GM18858 (cell line): ENCODE measurements around the gene SEC61A2.
A peak's percentile ranks its signal among the peaks of the same experiment; 100 is the strongest.

Experiments
- ATAC-seq: cut with Tn5 transposase; IDR thresholded peaks from one replicate; pipeline ENCODE4 v1.9.1; 2021; ENCODE audit not compliant: unreplicated experiment

The SEC61A2 gene

DNA sequence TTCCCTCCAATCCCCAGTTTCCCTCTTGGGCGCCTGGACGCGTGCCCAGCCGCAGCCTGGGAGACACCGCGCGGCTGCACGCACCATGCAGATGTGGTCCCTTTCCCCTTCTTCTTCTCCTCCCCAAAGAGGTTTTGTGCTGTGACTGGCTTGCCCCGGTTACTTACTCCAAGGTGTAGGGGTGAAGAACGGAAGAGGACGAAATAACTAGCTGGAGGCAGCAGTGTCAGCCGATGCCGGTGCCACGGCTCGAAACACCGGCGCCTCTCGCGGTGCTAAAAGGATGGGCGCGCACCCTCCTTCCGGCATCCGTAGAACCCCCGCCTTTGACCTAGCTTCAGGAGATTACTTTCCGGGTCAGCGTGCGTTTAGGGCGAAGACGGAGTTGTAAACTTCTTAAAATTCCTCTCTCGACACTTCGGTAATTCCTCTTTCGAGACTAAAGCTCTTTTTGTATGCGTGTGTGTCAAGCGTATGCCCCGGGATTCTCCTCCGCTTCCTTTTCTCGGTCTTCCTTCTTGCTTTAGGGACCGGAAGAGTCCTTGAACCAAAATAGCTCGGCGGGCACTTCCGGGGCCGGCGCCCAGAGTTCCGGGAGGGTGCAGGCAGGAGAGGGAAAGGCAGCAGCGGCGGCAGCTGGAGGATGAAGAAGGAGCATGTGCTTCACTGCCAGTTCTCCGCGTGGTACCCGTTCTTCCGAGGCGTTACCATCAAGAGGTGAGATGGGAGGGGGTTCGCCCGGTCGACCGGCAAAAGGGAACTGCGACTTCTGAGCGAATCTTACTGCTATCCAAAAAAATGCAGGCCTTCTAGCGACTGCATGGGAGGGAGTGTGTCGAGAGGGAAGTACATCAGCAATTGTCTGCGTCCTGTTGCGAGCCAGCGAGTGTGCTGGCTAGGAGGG, 66.4 kb downstream of the SEC61A2 start, which contains the start of the genes CDC123 and NUDT5:
CDC123 (plus strand) TSS at position 586 of the 904 bp plus-strand sequence; CDS start at position 644, 58 bp downstream.
NUDT5 (minus strand) TSS at position 289 of the 904 bp plus-strand sequence. CDS start 9,600 bp downstream, outside the sequence.
- ATAC-seq: peak; percentile 67

DNA sequence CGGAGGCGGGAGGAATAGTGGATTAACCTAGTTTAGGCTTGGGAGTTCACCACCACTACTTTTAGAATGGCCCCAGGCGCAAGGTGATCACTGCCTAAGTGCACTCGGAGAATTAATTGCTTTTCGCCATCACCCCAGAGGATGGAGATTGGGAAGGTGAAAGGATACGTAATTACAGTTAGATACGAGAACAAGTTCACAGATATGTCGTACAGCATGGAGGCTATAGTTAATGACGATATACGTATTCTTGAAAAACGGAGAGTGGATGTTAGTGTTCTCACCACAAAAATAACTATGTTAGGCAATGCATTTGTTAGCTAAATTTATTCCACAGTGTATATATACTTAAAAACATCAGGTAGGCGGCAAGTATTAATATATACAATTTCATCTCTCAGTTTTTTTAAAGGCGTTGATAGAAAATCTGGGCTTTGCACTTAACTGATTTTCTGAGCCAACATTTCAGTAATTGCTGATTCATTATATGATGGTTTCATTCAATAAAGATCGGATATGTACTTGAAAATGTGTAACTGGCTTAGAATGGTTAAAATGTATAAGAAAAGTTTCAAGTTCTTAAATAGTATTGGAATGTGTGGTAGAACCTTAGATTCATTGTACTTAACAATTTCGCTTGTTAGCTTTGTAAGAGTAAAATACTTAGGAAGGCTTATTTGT, 67.2 kb downstream of the SEC61A2 start:
- no peak for ATAC-seq

DNA sequence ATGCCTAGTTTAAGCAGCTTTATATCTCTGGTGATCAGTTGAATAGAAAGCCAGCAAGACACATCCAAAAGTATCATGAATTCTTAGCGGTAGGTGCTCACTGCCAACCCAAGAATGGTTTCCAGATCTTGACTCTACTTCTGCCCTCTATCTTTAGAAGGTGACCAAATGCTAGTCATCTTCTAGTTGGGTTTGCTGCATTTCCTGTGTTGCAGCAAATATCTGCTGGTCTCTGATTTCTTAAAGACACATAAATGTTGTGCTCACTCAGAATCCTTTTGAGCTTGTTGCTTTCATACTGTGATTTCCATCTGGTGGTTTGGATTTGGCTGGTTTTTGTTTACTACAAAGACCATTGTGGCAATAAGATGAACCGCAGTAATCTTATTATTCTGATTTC, 68.7 kb downstream of the SEC61A2 start:
- ATAC-seq: no peak

DNA sequence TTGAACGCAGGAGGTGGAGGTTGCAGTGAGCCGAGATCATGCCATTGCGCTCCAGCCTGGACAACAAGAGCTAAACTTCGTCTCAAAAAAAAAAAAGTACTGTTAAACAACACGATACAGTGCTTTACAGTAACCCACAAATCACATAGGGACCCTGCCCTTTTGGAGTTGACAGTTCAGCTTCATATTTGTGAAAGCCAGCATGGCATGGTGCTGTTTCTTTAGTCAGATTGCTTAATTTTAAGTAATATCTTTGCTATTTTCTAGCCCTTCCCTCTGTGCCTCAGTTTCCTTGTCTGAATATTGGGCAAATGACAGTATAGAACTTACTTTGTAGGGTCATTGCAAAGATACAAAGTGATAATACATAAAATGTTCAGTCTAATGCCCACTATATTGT, 71.4 kb downstream of the SEC61A2 start:
- ATAC-seq: no peak

DNA sequence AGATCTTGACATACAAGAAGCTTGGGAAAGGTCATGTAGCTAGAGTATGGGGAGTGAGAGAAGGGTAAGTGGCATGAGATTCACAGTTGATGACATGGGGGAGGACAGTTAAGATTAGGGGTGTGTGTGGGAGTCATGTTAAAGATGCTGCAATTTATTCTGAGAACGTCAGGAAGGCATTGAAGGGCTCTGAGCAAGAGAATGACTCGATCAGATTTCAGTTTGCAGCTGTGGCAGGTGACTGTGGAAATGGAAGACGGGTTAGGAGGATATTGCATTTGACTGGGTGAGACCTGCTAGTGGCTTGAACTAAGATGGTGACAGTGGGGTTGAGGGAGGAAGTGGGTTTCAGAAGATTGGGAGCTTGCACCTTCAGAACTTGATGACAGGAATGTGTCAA, 72.1 kb downstream of the SEC61A2 start:
- ATAC-seq: no peak

DNA sequence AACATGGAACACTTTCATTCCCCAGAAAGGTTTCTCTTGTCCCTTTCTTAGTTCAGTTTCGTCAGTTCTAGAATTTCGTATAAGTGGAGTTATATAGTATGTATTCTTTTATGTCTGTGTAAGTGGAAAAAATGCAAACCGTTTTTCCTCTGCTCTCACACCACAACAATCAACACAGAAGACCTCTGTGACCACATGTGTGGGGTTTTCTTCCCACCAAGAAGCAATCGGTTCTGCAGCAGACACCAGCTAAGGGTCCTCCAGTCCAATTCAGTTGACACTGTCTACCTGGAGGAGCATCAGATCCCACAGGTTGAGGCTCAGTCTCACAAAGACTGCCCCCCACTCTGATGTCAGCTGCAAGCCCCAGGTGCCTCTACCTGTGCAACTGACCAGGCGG, 72.7 kb downstream of the SEC61A2 start:
- ATAC-seq: no peak

DNA sequence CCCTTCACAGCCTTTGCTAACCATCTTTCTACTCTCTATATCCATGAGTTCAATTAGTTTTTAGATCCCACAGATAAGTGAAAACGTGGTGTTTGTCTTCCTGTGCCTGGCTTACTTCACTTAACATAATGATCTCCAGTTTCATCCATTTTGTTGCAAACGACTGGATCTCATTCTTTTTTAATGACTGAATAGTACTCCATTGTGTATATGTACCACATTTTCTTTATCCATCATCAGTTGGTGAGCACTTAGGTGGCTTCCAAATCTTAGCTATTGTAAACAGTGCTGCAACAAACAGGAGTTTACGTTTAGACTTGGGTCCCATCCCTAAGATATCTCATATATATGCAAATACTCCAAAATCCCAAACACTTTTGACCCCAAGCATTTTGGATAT, 75.6 kb downstream of the SEC61A2 start:
- ATAC-seq: no peak

DNA sequence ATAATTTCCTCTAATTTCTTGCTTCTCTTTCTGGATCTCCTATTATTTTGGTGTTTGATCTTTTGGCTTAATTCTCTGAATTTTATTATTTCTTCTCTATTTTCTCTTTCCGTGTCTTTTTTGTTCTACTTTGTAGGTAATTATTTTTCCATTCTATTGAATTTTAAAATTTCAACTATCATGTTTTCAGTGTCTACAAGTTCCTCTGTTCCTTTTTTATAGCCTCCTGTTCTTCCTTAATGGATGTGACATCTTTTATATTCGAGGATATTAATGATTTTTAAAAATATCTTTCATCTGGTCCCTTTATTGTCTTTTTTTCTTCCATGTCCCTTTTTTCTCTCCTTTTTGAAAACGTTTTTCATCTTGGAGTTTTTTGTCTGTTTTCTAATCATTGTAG, 77.6 kb downstream of the SEC61A2 start:
- no peak for ATAC-seq

DNA sequence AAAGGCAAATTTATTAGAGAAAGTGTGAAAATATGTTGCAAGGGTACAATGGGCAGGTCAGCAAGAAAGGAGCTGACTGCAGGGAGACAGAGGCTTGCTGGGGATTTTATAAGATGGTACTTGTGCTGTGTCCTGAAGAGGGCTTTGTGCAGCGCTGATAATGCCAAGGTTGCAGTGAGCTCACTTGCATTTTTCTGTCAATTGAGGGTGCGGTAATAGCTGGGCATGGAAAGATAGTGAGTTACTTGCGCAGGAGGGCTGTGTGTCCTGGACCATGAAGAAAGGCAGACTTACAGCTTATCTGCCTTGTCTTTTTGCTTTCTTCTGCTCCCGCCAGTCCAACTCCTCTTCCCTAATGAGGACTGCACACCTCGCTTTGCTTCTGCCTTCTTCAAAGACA, 79.0 kb downstream of the SEC61A2 start:
- no peak for ATAC-seq

DNA sequence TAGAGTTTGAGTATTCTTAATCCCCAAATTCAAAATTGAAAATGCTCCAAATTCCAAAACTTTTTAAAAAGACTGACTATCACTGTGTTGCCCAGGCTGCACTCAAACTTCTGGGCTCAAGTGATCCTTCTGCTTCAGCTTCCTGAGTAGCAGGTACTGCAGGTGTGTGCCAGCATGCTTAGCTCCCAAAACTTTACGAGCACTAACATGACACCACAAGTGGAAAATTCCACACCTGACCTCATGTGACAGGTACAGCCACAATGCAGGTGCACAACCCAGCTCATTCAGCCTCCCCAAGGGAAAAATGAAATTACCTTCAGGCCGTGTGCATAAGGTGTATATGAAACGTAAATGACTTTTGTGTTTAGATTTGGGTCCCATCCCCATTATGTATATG, 83.0 kb downstream of the SEC61A2 start:
- ATAC-seq: no peak

DNA sequence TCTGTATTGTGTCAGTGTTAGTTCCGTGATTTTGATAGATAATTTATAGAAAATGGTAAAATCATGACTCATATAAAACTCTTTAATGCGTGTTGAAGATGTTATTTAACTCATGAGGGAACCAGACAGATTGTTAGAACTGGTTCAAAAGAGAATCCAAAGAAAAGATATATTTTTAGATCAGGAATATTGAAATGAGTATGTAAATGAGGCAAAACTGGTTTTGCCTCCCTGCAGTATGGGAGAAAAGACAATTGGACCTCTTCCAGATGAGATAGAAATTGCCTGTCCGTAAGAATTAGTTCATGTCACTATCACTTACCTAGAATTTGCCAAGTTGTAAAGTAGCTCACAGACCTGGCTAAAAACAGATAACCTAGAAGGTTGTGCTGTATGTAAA, 84.1 kb downstream of the SEC61A2 start:
- ATAC-seq: no peak

DNA sequence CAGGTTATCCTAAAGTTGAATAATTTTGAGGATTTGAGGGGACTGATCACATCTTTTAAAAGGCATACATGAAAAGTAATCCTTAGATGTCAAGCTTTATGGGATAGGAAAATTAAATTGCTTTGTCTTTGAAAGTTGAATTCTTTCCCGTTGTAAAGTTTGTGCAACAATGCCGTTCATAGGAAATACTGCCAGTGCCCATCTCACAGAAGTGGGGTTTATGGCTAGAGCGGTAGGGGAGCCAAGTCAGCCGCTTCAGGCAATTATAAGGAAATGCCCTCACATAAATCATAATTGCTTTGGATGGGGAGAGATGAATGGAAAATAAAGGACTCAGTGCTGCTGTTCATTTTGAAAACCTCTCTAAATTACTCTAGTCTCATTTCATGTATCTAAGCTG, 84.6 kb downstream of the SEC61A2 start:
- ATAC-seq: no peak

DNA sequence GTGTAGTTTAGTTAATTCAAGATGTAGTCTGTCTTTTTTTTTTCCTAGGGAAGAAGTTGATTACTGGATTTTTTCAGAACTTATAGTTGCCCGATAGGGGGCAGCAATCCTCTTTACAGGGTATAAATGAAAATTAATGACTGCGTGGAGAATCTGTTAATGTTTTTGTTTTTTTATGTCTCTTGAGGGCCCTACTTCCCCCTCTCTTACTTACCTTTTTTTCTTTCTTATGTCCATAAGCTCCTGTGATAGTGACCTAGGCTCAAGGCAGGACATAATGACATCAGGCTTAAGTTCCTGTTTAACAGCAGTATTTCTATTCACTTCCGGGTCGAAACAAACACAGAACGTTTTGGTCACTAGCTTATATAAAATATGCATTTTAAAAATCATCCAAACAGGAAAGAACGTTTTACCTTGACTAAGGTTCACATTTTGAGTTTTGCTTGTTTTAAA, 85.3 kb downstream of the SEC61A2 start:
- no peak for ATAC-seq
